Parathyroid adenoma (tissue), 2 donors: Measurements from ENCODE around the gene LTBP1.

Experiments used
- H2AFZ ChIP-seq: fragments of 300-600 bp; sonication (generic); one replicate; pipeline ENCODE4 v1.7.0; 2017; ENCODE audit warnings: antibody characterized with exemption, mild to moderate bottlenecking
- H3K27ac ChIP-seq: fragments of 300-600 bp; sonication (generic); one replicate; pipeline ENCODE4 v1.7.0; 2017
- H3K27me3 ChIP-seq: fragments of 300-600 bp; sonication (generic); one replicate; pipeline ENCODE4 v1.7.0; 2017; ENCODE audit warnings: low read length; ENCODE audit not compliant: control insufficient read depth, insufficient read depth
- H3K36me3 ChIP-seq: fragments of 300-600 bp; sonication (generic); one replicate; pipeline ENCODE4 v1.7.0; 2017; ENCODE audit warnings: low read length; ENCODE audit not compliant: control insufficient read depth, insufficient read depth
- H3K4me1 ChIP-seq: fragments of 300-600 bp; sonication (generic); one replicate; pipeline ENCODE4 v1.7.0; 2017; ENCODE audit warnings: control low read depth
- H3K4me2 ChIP-seq: fragments of 300-600 bp; sonication (generic); one replicate; pipeline ENCODE4 v1.7.0; 2017; ENCODE audit warnings: low read length
- H3K4me3 ChIP-seq: fragments of 300-600 bp; sonication (generic); one replicate; pipeline ENCODE4 v1.7.0; 2017; ENCODE audit warnings: low read depth, low read length
- H3K79me2 ChIP-seq: fragments of 300-600 bp; sonication (generic); one replicate; pipeline ENCODE4 v1.7.0; 2017; ENCODE audit warnings: control low read depth
- H3K9ac ChIP-seq: fragments of 300-600 bp; sonication (generic); one replicate; pipeline ENCODE4 v1.7.0; 2017; ENCODE audit warnings: mild to moderate bottlenecking
- H3K9me3 ChIP-seq: fragments of 300-600 bp; sonication (generic); one replicate; pipeline ENCODE4 v1.7.0; 2017; ENCODE audit warnings: low read length; ENCODE audit not compliant: control insufficient read depth
- CTCF ChIP-seq: fragments of 300-600 bp; sonication (generic); IDR thresholded peaks from one replicate; pipeline ENCODE4 v1.7.0; 2017; ENCODE audit warnings: antibody characterized with exemption, mild to moderate bottlenecking
- donor health status: primary hyperparathyroidism.

Gene LTBP1

GRCh38 chr2:32931945-32932709 lies 14.6 kb upstream of the LTBP1 start:
- no peaks in the 10 kb centered on the region for H3K4me1 ChIP-seq
- H3K4me2 ChIP-seq, result no peak overlapping the region
- H2AFZ ChIP-seq, result no peak overlapping the region
- no peaks in the 10 kb centered on the region for H3K79me2 ChIP-seq
- TF ChIP-seq CTCF, result no peak
- no peak overlapping the region for H3K4me3 ChIP-seq
- no peaks in the 10 kb centered on the region for H3K27me3 ChIP-seq
- H3K27ac ChIP-seq, result no peak overlapping the region
- H3K36me3 ChIP-seq, result no peaks in the 10 kb centered on the region
- no peak overlapping the region for H3K9ac ChIP-seq
- H3K9me3 ChIP-seq, result no peaks in the 10 kb centered on the region

GRCh38 chr2:32932825-32933755 lies 13.7 kb upstream of the LTBP1 start:
- H3K36me3 ChIP-seq, result no peaks in the 10 kb centered on the region
- H3K4me1 ChIP-seq, result no peaks in the 10 kb centered on the region
- H2AFZ ChIP-seq, result no peak overlapping the region
- H3K9me3 ChIP-seq, result no peaks in the 10 kb centered on the region
- H3K27me3 ChIP-seq, result no peaks in the 10 kb centered on the region
- TF ChIP-seq CTCF, result no peak
- no peak overlapping the region for H3K4me3 ChIP-seq
- H3K4me2 ChIP-seq, result no peak overlapping the region
- no peak overlapping the region for H3K9ac ChIP-seq
- H3K79me2 ChIP-seq, result no peaks in the 10 kb centered on the region
- no peak overlapping the region for H3K27ac ChIP-seq

- Histone ChIP-seq H3K9ac (no peak overlapping the region), H3K27ac (no peak overlapping the region), H3K79me2 (no peaks in the 10 kb centered on the region), H3K36me3 (no peaks in the 10 kb centered on the region), H3K4me1 (peaks cover 6% of the 10 kb centered on the region), H2AFZ (no peak overlapping the region), H3K4me2 (no peak overlapping the region), H3K4me3 (no peak overlapping the region), H3K27me3 (no peaks in the 10 kb centered on the region), H3K9me3 (no peaks in the 10 kb centered on the region)
- no peak for TF ChIP-seq CTCF
Measured at GRCh38 chr2:32933756-32934095, 13.0 kb upstream of the LTBP1 start.

GRCh38 chr2:32937602-32938448 lies 8.9 kb upstream of the LTBP1 start:
- H3K9ac ChIP-seq, result no peak overlapping the region
- no peaks in the 10 kb centered on the region for H3K36me3 ChIP-seq
- peaks cover 7% of the 10 kb centered on the region for H3K4me1 ChIP-seq
- H3K27me3 ChIP-seq, result no peaks in the 10 kb centered on the region
- H3K79me2 ChIP-seq, result no peaks in the 10 kb centered on the region
- no peak for TF ChIP-seq CTCF
- peak overlapping the region; percentile 0 for H2AFZ ChIP-seq
- H3K27ac ChIP-seq, result no peak overlapping the region
- no peak overlapping the region for H3K4me2 ChIP-seq
- no peaks in the 10 kb centered on the region for H3K9me3 ChIP-seq
- no peak overlapping the region for H3K4me3 ChIP-seq
